LNCAP (cell line): ENCODE results near the gene PCDH15.

Experiments
- TF ChIP-seq, protein P1 (sequence below): fragments of 450-650 bp; IDR thresholded peaks from 2 replicates; pipeline ENCODE4 v1.5.1; 2017; ENCODE audit warnings: mild to moderate bottlenecking

The PCDH15 gene

DNA sequence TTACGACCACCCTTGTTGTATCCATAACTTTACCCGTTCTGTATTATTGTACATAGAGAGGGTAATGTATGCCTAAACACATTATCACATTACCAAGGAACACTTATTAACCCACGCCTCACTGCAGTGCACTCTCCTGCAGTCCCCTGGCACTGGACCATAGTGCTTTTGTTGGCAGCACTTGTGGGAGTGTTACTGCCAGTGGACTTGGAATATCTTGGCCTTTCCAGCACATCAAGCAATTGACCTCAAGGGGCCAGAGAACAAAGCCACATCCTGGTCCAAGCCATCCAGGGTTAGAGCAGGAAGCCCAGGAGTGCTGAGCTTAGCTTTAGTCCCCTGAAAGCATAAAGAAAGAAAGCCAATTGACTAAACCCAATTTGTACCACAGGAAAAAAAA lies 304.2 kb downstream of the PCDH15 start:
- TF ChIP-seq, protein P1, sequence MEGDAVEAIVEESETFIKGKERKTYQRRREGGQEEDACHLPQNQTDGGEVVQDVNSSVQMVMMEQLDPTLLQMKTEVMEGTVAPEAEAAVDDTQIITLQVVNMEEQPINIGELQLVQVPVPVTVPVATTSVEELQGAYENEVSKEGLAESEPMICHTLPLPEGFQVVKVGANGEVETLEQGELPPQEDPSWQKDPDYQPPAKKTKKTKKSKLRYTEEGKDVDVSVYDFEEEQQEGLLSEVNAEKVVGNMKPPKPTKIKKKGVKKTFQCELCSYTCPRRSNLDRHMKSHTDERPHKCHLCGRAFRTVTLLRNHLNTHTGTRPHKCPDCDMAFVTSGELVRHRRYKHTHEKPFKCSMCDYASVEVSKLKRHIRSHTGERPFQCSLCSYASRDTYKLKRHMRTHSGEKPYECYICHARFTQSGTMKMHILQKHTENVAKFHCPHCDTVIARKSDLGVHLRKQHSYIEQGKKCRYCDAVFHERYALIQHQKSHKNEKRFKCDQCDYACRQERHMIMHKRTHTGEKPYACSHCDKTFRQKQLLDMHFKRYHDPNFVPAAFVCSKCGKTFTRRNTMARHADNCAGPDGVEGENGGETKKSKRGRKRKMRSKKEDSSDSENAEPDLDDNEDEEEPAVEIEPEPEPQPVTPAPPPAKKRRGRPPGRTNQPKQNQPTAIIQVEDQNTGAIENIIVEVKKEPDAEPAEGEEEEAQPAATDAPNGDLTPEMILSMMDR: no peak

DNA sequence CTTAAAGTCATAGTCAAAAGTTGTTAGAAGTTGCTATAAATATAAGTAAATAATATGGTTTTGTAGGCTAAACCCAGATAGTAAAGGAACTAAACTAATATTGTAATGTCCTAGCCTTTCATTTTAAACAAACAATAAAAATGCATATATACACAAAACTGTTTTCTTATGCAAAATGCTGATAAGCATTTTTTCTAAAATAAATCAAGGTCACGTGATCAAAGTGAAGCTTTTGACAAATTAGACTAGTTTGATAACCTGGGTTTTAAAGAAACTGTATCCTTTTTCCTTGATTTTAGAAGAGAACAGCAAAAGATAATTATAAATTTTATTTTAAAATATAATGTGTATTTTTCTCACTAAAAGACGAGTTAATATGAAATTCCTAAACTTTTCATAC lies 313.3 kb downstream of the PCDH15 start:
- TF ChIP-seq, protein P1: no peak

- TF ChIP-seq, protein P1: no peak
Observed at GRCh38 chr10:54485971-54486370, 315.1 kb downstream of the PCDH15 start.

DNA sequence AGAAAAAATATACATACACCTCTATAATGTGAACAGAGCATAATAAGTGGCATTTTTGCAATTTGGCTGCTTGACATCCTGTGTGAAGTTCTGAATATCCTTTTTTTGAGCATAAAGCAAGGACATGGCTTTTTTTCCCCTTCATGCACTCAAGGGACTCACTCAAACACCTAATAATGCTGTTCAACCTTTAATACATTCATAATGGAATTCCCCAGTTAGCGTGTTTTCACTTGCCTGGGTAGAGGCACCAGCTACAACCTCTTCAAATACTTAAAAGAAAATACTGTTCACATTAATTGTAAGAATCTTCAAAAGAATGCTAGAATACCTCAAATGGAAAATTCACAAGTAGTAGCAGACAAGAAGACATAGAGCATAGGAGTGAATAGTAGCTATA lies 316.8 kb downstream of the PCDH15 start:
- TF ChIP-seq, protein P1: no peak

DNA sequence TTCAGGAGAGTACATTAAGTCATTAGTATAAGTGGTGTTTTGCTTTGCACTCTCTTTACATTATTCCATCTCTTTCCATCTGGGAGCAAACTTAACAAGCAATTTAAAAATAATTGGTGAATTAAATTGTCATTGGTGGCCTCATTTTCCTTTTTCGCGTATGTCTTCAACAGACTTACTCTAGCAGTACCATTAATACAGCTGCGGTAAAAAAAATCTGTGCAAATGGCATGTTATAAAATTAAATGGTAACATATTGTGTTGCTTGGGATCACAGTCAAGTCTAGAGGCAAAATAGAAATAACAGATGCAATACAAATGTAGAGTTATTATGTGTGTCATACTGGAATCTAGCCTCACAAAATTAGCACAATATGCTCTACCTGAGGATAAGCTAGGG lies 322.4 kb downstream of the PCDH15 start:
- TF ChIP-seq, protein P1: no peak

DNA sequence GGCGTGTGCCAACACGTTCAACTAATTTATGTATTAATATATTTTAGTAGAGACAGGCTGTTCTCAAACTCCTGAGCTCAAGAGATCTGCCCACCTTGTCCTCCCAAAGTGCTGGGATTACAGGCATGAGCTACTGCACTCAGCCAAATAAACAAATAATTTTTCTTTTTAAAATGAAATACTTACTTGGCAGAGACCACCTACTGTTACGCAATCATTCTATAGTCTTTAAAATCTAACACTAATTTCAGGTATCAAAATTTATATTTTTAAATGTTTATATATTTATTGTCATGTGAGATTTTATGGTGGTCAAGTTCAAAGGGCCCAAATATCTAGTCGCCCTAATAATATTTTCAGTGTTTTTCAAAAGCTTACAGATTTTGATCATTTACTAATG lies 323.3 kb downstream of the PCDH15 start:
- TF ChIP-seq, protein P1: no peak

GRCh38 chr10:54470324-54470631 lies 330.8 kb downstream of the PCDH15 start:
- TF ChIP-seq, protein P1: no peak

DNA sequence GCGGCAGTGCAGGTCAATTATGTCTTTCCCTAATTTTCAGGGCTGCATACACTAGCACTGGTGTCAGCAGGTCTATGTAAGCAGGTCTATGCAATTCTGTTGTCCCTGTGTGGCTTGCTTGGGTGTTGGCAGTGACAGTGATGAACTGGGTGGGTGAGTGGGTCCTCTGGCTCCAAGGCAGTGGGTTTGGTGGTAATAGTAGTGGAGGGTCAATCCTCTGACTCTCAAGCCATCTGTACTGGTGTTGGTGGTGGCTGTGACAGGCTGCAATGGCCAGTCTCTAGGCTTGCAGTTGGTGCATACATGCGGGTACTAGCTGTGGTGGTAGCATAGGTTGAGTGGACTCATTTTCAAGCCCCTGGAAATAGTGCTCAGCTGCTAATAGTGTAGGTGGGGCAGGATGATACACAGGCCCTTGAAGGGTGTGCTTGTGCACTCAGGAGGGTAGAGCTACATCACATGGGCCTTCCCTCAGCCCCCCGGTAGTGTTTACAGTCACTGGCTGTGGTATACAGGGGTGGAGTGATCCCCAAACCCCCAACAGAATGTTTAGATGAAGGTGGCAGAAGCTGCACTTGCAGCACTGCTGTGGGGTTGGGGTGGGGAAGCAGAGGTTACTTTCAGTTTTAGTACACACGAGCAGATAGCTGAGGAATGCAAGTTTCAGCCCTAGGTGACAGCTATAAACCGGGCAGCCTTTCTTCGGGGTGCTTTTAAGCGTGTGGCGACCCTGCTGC lies 331.3 kb downstream of the PCDH15 start:
- TF ChIP-seq, protein P1: no peak
